NCI-H1436 (cell line): ENCODE measurements around the gene PIGR.
"Not testable (repeated sequence)": the region's sequence is repeated elsewhere in the genome, so short reads cannot be mapped to it uniquely, and the experiment has no call there.

Experiments
- DNase-seq: peaks from one replicate; lab custom pipeline; 2025; lab: John Stamatoyannopoulos, UW

Gene PIGR

GRCh38 chr1:206933333-206933945 lies 12.8 kb downstream of the PIGR start:
- DNase-seq, result no peak

- no peak for DNase-seq
These were observed 14.1 kb downstream of the PIGR start for GRCh38 chr1:206932177-206932576.

GRCh38 chr1:206931709-206932108 lies 14.6 kb downstream of the PIGR start:
- DNase-seq, result no peak

- no peak for DNase-seq
These were observed 16.0 kb downstream of the PIGR start for GRCh38 chr1:206930210-206930798.

DNA sequence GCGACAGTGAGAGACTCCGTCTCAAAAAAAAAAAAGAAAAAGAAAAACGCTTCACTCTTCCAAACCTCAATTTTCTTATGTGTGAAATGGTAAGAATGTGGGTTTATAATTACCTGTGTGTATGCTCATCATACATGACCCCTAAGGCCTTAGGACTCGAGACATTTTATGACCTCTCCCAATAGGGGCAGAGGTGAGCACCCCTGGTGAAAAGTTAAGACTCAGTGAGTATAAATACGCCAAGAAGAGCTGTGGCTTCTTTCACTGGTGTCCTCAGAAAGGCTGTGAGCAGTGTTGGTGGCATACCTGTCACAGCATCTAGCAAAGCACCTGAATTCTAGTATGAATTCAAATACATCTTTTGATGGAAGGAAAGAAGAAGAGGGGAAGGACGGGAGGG lies 16.7 kb downstream of the PIGR start:
- DNase-seq, result no peak

- DNase-seq, result no peak
These were observed 20.0 kb downstream of the PIGR start for GRCh38 chr1:206926286-206926685.

DNA sequence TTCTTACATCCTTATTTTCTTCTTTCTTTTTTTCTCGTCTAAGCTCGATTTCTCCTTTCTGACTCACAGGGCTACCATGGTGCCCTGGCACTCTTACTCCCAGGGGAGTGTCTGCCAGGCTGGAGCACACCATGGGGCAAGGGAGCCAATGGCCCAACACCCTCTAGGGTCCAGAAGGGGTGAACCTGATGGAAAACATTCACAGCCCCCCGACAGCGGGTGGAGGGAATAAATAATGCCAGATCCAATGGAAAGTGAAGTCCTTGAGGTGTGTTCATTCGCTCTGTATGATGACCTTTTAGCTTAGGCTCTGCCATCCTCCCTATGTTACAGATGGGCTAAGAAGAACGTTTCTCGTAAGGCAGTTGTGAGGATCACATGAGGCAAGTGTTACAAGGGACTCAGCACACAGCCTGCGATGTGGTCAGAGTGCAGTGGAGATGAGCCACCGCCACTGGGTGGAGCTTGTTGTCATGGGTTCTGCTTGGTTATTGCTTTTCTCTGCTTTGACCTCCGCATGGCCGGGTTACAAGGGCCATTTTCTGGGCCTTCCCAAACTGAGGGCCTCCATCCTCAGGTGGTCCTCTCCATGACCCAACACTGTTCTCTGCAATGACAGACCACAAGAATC lies 21.0 kb downstream of the PIGR start:
- no peak for DNase-seq

GRCh38 chr1:206924592-206925105 lies 21.6 kb downstream of the PIGR start:
- DNase-seq, result no peak

- DNase-seq, result not testable (repeated sequence)
These were observed 22.2 kb downstream of the PIGR start for GRCh38 chr1:206923961-206924557.

DNA sequence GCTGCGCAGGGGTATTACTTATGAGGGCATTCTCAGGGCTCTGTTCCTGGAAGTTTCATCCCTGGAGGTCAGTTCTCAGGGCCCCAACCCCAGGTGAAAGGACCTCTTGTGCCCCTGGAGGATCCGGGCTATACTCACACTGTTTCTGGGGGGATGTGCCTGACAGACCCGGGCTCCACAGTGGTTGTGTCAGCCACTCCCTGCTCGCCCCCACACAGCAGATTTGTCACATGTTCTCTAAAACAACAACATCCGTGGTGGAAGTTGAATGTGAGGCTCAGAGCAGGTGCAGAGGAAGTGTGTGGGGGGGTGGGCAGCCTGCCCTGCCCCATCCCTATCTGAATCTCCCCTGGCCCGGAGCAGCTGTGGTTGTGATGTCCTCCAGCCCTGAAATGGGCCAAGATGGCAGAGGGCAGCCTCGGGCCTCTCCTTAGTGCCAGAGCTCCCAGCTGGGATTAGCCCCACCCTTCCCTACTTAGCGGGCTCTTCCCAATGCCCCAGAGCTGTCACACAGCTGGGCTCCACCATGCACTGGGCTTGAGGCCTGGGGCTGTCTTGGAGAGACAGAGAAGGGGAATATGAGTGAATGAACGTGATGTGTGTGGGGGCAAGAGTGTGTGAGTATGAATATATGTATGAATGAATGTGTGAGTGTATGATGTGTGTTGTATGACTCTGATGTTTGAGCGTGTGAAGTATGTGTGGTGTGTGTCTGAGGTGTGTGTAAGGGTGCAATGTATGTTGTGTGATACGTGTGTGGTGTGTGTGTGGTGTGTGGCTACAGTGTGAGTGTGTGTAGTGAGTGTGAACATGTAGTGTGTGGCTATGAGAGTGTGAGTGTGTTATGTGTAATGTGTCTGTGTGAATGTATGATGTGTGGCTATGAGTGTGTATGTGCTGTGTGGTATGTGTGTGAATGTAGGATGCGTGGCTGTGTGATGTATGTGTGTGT lies 23.0 kb downstream of the PIGR start:
- DNase-seq, result no peak

GRCh38 chr1:206922524-206922923 lies 23.7 kb downstream of the PIGR start:
- DNase-seq, result no peak

- DNase-seq, result no peak
These were observed 24.4 kb downstream of the PIGR start, which contains the start of gene FCMR for GRCh38 chr1:206921772-206922265. FCMR (minus strand) TSS chr1:206921941; CDS start chr1:206921854, 87 bp downstream.

GRCh38 chr1:206918076-206918475 lies 28.2 kb downstream of the PIGR start:
- DNase-seq, result no peak

GRCh38 chr1:206916000-206916709 lies 30.1 kb downstream of the PIGR start:
- no peak for DNase-seq

- no peak for DNase-seq
These were observed 31.1 kb downstream of the PIGR start for GRCh38 chr1:206915030-206915735.

- DNase-seq, result no peak
These were observed 32.3 kb downstream of the PIGR start for GRCh38 chr1:206913766-206914537.

DNA sequence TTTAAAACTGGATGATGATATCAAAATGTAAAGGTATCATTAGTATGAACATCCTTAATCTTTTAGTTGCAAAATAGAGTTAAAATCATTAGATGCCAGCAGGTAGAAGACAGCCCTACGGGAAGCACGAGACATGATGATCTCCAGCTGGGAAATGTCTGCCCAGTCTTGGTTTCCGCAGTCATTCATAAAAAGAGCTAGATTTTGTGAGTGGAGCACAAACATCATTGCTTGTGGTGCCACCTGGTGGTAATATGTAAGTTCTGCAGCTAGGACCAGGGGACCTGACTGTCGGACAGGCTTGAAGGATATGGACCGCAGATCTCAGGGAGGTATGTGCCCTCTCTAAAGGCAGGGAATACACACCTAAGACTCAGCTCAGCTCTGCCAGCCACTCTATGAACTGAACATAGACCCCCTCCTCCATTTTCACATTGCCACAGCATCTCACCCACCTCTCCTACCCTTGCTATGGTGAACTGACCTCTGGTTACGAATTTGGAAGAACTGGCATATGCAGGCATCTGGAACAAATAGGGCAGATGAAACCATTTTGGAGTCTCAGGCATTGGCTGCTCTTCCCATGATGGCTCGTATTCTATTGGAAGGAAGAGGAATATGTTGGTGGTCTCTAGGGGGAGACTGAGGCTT lies 33.7 kb downstream of the PIGR start:
- peak; percentile 85 for DNase-seq

- peak; percentile 45 for DNase-seq
These were observed 35.1 kb downstream of the PIGR start for GRCh38 chr1:206911064-206911663.
